SK-N-MC (cell line): Measurements from ENCODE around the gene PCED1A.

Experiments used
- EZH2 ChIP-seq: fragments of 200-600 bp; sonication (generic); IDR thresholded peaks from one replicate; pipeline ENCODE4 v1.6.1; 2017; ENCODE audit warnings: antibody characterized with exemption
- FOXP2 ChIP-seq: optimal IDR thresholded peaks from 2 replicates; pipeline ENCODE3; 2011; ENCODE audit warnings: mild to moderate bottlenecking, moderate library complexity; ENCODE audit not compliant: insufficient read depth; ENCODE audit errors: extremely low read length, control extremely low read depth
- POLR2AphosphoS5 ChIP-seq: IDR thresholded peaks from 2 replicates; pipeline ENCODE4 v1.6.1; 2012; ENCODE audit warnings: mild to moderate bottlenecking, low read depth, low read length, borderline replicate concordance

GRCh38 chr20:2820084-2820895 lies 20.2 kb downstream of the PCED1A start:
- TF ChIP-seq EZH2 (no peak), POLR2AphosphoS5 (no peak), FOXP2 (no peak)
